B cell (primary cell): ENCODE results near the gene TTLL8. TPM values are rescaled to one million over a fixed set of nuclear protein-coding genes. Genes with fewer than 3 reads are reported as not detected.

Experiments
- ATAC-seq: fragments of 200-7000 bp; cut with Tn5 transposase; one replicate; pipeline ENCODE4 v1.10.0; 2021; ENCODE audit warnings: low read depth, mild to moderate bottlenecking, moderate number of reproducible peaks, moderate library complexity
- CTCF ChIA-PET: fragments of 350-600 bp; sonication (Branson Sonifier 250); formaldehyde crosslinking; loops from one replicate; lab custom pipeline; 2021; ENCODE audit warnings: antibody characterized with exemption, inconsistent platforms; lab: Charles Lee
- POLR2A ChIA-PET: fragments of 350-600 bp; sonication (Branson Sonifier 250); formaldehyde crosslinking; loops from one replicate; lab custom pipeline; 2021; ENCODE audit warnings: antibody characterized with exemption; lab: Charles Lee
- DNase-seq: peaks from one replicate; pipeline ENCODE4 v3.0.0; 2013
- H2AFZ ChIP-seq: 2 replicates; pipeline ENCODE4 v1.6.1; 2012; ENCODE audit warnings: mild to moderate bottlenecking, low read depth, low read length; ENCODE audit not compliant: insufficient read depth, poor library complexity, severe bottlenecking
- H3K27ac ChIP-seq, 2 donors: 1 replicate in 1 of 2; 2 replicates in 1 of 2; pipeline ENCODE4 v1.5.1; 2012 to 2013; ENCODE audit warnings: low read length in 2 of 2, mild to moderate bottlenecking in 2 of 2, moderate library complexity in 1 of 2
- H3K27me3 ChIP-seq, 4 experiments: fragments of 200-600 bp in 1 of 4; sonication (generic) in 1 of 4; replicated peaks in 1 of 4; 1 replicate in 2 of 4; 2 replicates in 2 of 4; pipeline versions ENCODE4 v1.6.1 to v1.7.0; 2013 to 2016; ENCODE audit warnings: low read length in 3 of 4, mild to moderate bottlenecking in 2 of 4, mixed read lengths in 1 of 4, moderate library complexity in 1 of 4; ENCODE audit not compliant: insufficient read depth in 4 of 4, control insufficient read depth in 3 of 4; ENCODE audit errors: control extremely low read depth in 1 of 4
- H3K36me3 ChIP-seq, 2 experiments: replicated peaks in 1 of 2; 1 replicate in 1 of 2; 2 replicates in 1 of 2; pipeline versions ENCODE4 v1.6.1 to v1.7.1; 2013; ENCODE audit warnings: low read length in 1 of 2; ENCODE audit not compliant: insufficient read depth in 2 of 2, control insufficient read depth in 1 of 2; ENCODE audit errors: control extremely low read depth in 1 of 2, extremely low read depth in 1 of 2
- H3K4me1 ChIP-seq, 2 donors: fragments of 200-600 bp in 1 of 2; sonication (generic) in 1 of 2; 1 replicate in 1 of 2; 2 replicates in 1 of 2; pipeline versions ENCODE4 v1.5.1 to v1.6.1; 2013 to 2017; ENCODE audit warnings: low read length in 2 of 2; ENCODE audit not compliant: control insufficient read depth in 2 of 2, insufficient read depth in 2 of 2
- H3K4me2 ChIP-seq: replicated peaks from 2 replicates; pipeline ENCODE3; 2012; ENCODE audit warnings: mild to moderate bottlenecking, low read depth, low read length; ENCODE audit not compliant: poor library complexity, severe bottlenecking
- H3K4me3 ChIP-seq, 5 experiments: fragments of 200-600 bp in 1 of 5; sonication (generic) in 1 of 5; 1 replicate in 3 of 5; 2 replicates in 2 of 5; pipeline versions ENCODE4 v1.5.1 to v1.7.0; 2011 to 2016; ENCODE audit warnings: low read length in 4 of 5, mild to moderate bottlenecking in 4 of 5, low read depth in 2 of 5, control low read depth in 1 of 5, moderate library complexity in 1 of 5; ENCODE audit not compliant: insufficient read depth in 1 of 5; ENCODE audit errors: control extremely low read depth in 1 of 5, extremely low read depth in 1 of 5
- H3K79me2 ChIP-seq: fragments of 200-600 bp; sonication (generic); one replicate; pipeline ENCODE4 v1.6.0; 2016; ENCODE audit warnings: low read length; ENCODE audit not compliant: control insufficient read depth, insufficient read depth
- H3K9ac ChIP-seq: fragments of 200-600 bp; sonication (generic); 2 replicates; pipeline ENCODE4 v1.6.1; 2017; ENCODE audit warnings: mild to moderate bottlenecking, low read length, moderate library complexity
- H3K9me3 ChIP-seq, 3 donors: one replicate each; pipeline versions ENCODE4 v1.6.1 to v1.7.1; 2013; ENCODE audit warnings: low read length in 2 of 3; ENCODE audit not compliant: control insufficient read depth in 2 of 3, insufficient read depth in 1 of 3; ENCODE audit errors: control extremely low read depth in 1 of 3
- H4K20me1 ChIP-seq: 2 replicates; pipeline ENCODE4 v1.6.0; 2012; ENCODE audit warnings: mild to moderate bottlenecking, low read length; ENCODE audit not compliant: insufficient read depth, control insufficient read depth, poor library complexity, severe bottlenecking
- H3K27ac Mint-ChIP-seq: one replicate; pipeline ENCODE4 v1.8.0; 2021; ENCODE audit warnings: mixed read lengths
- H3K27me3 Mint-ChIP-seq: one replicate; pipeline ENCODE4 v1.8.0; 2021; ENCODE audit warnings: mixed read lengths
- H3K4me1 Mint-ChIP-seq: one replicate; pipeline ENCODE4 v1.8.0; 2021; ENCODE audit warnings: mixed read lengths
- H3K4me3 Mint-ChIP-seq: one replicate; pipeline ENCODE4 v1.8.0; 2021; ENCODE audit warnings: mixed read lengths
- H3K9me3 Mint-ChIP-seq: one replicate; pipeline ENCODE4 v1.8.0; 2022; ENCODE audit warnings: mixed read lengths; ENCODE audit not compliant: insufficient read depth
- CTCF ChIP-seq: fragments of 200-600 bp; IDR thresholded peaks from one replicate; pipeline ENCODE4 v1.8.0; 2022; ENCODE audit warnings: antibody characterized with exemption, mild to moderate bottlenecking
- EZH2 ChIP-seq: IDR thresholded peaks from 2 replicates; pipeline ENCODE4 v1.6.1; 2012; ENCODE audit warnings: borderline replicate concordance, low read depth, mild to moderate bottlenecking, moderate library complexity, low read length; ENCODE audit not compliant: insufficient read depth, poor library complexity, severe bottlenecking
- WGBS: methylation state at CpG from one replicate; pipeline ENCODE4 v1.1.5; 2013; ENCODE audit warnings: missing lambda C conversion rate; ENCODE audit not compliant: insufficient coverage; 5-methylcytosine and 5-hydroxymethylcytosine counted together
- intact Hi-C: fragments of 100-400 bp; cut with micrococcal nuclease; formaldehyde crosslinking; loops from one replicate; pipeline ENCODE4 v1.10.0; 2022
- polyA plus RNA-seq: library from polyadenylated mRNA; depleted of rRNA; stranded (reverse); fragments of >200 nt; gene quantifications from 2 replicates; pipeline ENCODE4 v1.2.3, GENCODE V29; 2012
- total RNA-seq, 2 donors: library from RNA; stranded (reverse); fragments of 120-200 nt in 1 of 2; gene quantifications; 1 replicate in 1 of 2; 2 replicates in 1 of 2; pipeline versions ENCODE4 v1.2.3 to v1.2.4, GENCODE V29; 2013 to 2022

Gene TTLL8
- total and polyA plus RNA-seq, 2 donors (not counting 1 experiment from before 2014, with no cell fraction given), result not detected

GRCh38 chr22:50018608-50019285, 39.4 kb downstream of the TTLL8 start:
- ChIA-PET CTCF (interaction anchor here (0.5 to 2.2 kb wide), 6 partner anchors 12 to 126 kb away, joined by 3 to 16 read pairs (median 4); no protein-coding TSS in a partner anchor), POLR2A (interaction anchor here (0.7 kb wide), 1 partner anchor 52 kb away, joined by 3 read pairs; no protein-coding TSS in a partner anchor)
- Histone ChIP-seq H3K36me3 (no peaks in the 10 kb centered on the region), H3K79me2 (no peaks in the 10 kb centered on the region), H3K4me2 (peak overlapping the region; percentile 24), H3K4me3 (no peak overlapping the region), H3K9me3 (peaks cover 0 to 6% (median 0%) of the 10 kb centered on the region in 3 donors), H3K4me1 (peaks cover 39 to 42% of the 10 kb centered on the region in 2 donors), H2AFZ (no peak overlapping the region), H3K27ac (no peak overlapping the region), H4K20me1 (no peaks in the 10 kb centered on the region), H3K27me3 (peaks cover 0 to 30% (median 9%) of the 10 kb centered on the region in 4 experiments), H3K9ac (no peak overlapping the region)
- peaks cover 36% of the 10 kb centered on the region for H3K4me1 Mint-ChIP-seq
- H3K27me3 Mint-ChIP-seq, result peaks cover 3% of the 10 kb centered on the region
- H3K27ac Mint-ChIP-seq, result no peak overlapping the region
- DNase-seq (no peak), ATAC-seq (no peak)
- intact Hi-C loops, result loop anchor here (5.0 kb wide), 1 partner anchor 36 kb away; no protein-coding TSS in a partner anchor
- H3K4me3 Mint-ChIP-seq, result peak overlapping the region; percentile 40
- 75% methylated on average over 7 of the region's 11 CpGs for WGBS
- H3K9me3 Mint-ChIP-seq, result no peaks in the 10 kb centered on the region
- TF ChIP-seq EZH2 (no peak), CTCF (no peak)
